Activated naive CD4-positive, alpha-beta T cell treated with anti-CD3 and anti-CD28 coated beads, Interleukin-2, amount 50 U/mL, for 24 hours (primary cell): ENCODE measurements around the gene IRX5.

Experiments
- H3K27ac Mint-ChIP-seq: one replicate; pipeline ENCODE4 v1.8.0; 2021; ENCODE audit warnings: mild to moderate bottlenecking, mixed read lengths
- H3K27me3 Mint-ChIP-seq: one replicate; pipeline ENCODE4 v1.8.0; 2021; ENCODE audit warnings: mixed read lengths
- H3K36me3 Mint-ChIP-seq: one replicate; pipeline ENCODE4 v1.8.0; 2021; ENCODE audit warnings: mixed read lengths
- H3K4me1 Mint-ChIP-seq: one replicate; pipeline ENCODE4 v1.8.0; 2021; ENCODE audit warnings: mixed read lengths
- H3K4me3 Mint-ChIP-seq: one replicate; pipeline ENCODE4 v1.8.0; 2021; ENCODE audit warnings: mild to moderate bottlenecking, mixed read lengths
- H3K9me3 Mint-ChIP-seq: one replicate; pipeline ENCODE4 v1.8.0; 2021; ENCODE audit warnings: mixed read lengths

The IRX5 gene

DNA sequence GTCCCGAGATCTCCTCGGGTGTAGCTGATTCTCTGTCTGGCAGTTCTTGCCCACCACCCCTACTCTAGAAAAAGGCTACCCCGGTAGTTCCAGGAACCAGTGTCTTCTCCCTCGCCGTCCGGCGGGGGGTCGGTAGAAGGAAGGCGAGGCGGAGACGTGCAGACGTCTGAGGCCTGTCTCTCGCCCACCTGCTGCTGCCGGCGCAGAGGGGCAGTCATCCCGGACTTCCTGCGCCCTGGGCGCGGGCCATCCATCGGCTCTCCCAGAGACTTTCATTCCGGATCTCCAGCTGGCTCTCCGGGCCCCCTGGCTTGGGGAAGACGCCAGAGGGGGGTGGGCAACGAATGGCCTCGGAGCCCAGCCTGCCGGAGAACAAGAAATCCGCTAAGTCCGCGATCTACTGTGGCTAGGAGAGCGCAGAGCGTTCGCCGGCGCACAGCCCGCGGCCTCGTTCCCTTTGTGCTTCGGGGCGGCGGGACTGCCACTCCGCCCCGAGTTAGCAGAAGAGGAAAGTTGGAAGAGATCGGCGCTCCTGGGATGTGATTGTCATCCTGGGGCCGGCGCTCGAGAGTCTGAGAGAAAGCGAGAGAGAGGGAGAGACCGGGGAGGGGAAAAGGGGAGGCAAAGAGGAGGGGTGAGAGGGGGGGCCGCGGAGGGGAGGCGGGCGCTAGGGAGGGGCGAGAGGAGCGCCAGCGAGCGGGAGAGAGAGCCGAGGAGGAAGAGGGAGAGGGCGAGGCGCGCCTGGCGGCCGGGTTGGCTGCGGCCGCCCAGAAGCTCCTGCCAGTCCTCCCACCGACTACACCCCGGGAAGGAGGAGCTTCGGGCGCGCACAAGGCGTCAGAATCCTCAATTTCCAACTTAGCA, at the start of gene IRX5:
Gene IRX5, plus strand, starts transcription at position 861 of the 864 bp plus-strand sequence. CDS start 334 bp downstream, outside the sequence.
- H3K36me3 Mint-ChIP-seq, result peaks cover 13% of the 10 kb centered on the region
- H3K9me3 Mint-ChIP-seq, result peaks cover 20% of the 10 kb centered on the region
- H3K27ac Mint-ChIP-seq, result no peak within 1 kb of the TSS
- H3K27me3 Mint-ChIP-seq, result peaks cover 59% of the 10 kb centered on the region
- H3K4me3 Mint-ChIP-seq, result peak within 1 kb of the TSS; percentile 87
- H3K4me1 Mint-ChIP-seq, result peaks cover 36% of the 10 kb centered on the region

DNA sequence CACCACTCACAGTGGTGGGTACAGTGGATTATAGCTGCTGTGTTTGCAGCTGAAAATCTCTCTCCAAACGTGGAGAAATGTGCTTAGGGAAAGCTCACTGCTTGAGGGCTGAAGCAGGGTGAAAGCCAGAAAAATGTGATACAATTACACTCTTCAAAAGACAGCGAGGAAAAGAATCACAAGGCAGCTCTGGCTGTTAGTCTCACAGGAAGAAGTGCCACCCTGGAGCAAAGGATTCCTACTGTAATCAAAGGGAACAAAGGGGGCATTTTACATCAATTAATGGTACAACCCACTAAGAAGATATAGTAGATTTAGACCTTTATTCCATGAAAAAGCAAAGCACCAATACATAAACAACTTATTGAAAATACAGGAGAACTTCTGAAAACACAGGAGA, 48.1 kb upstream of the IRX5 start:
- no peaks in the 10 kb centered on the region for H3K36me3 Mint-ChIP-seq
- H3K4me3 Mint-ChIP-seq, result no peak overlapping the region

DNA sequence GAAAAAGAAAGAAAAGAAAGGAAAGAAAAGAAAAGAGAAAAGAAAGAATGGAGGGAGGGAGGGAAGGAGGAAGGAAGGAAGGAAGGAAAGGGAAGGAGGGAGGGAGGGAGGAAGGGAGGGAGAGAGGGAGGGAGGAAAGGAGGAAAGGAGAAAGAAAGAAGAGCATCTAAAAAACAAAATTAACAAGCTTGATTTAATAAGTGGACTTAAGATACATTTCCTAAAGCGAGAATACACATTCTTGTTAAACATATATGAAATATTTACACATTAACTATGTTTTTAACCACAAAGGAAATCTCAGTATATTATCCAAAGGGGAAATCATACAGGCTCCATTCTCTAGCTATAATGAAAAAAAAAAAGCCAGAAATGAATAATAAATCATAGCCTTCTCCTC, 47.3 kb upstream of the IRX5 start:
- H3K4me3 Mint-ChIP-seq, result no peak overlapping the region
- H3K36me3 Mint-ChIP-seq, result no peaks in the 10 kb centered on the region
- peaks cover 8% of the 10 kb centered on the region for H3K9me3 Mint-ChIP-seq
- peaks cover 12% of the 10 kb centered on the region for H3K27me3 Mint-ChIP-seq
- no peak overlapping the region for H3K27ac Mint-ChIP-seq
- no peaks in the 10 kb centered on the region for H3K4me1 Mint-ChIP-seq

More for the DNA sequence above, 48.1 kb upstream of the IRX5 start:
- Mint-ChIP-seq H3K27me3 (peaks cover 12% of the 10 kb centered on the region), H3K4me1 (no peaks in the 10 kb centered on the region), H3K9me3 (peaks cover 8% of the 10 kb centered on the region), H3K27ac (no peak overlapping the region)

DNA sequence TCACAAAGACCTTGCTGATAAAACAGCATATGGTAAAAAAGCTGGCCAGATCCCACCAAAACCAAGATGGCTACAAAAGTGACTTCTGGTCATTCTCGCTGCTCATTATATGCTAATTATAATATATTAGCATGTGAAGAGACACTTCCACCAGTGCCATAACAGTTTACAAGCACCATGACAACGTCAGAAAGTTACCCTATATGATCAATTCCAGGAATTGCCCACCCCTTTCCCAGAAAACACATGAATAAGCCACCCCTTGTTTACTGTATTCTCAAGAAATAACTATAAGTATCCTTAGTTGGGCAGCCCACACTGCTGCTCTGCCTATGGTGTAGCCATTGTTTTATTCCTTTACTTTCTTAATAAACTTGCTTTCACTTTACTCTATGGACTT, 44.6 kb upstream of the IRX5 start:
- Mint-ChIP-seq H3K9me3 (no peaks in the 10 kb centered on the region), H3K27ac (no peak overlapping the region), H3K36me3 (no peaks in the 10 kb centered on the region), H3K27me3 (peaks cover 4% of the 10 kb centered on the region), H3K4me1 (no peaks in the 10 kb centered on the region), H3K4me3 (no peak overlapping the region)

DNA sequence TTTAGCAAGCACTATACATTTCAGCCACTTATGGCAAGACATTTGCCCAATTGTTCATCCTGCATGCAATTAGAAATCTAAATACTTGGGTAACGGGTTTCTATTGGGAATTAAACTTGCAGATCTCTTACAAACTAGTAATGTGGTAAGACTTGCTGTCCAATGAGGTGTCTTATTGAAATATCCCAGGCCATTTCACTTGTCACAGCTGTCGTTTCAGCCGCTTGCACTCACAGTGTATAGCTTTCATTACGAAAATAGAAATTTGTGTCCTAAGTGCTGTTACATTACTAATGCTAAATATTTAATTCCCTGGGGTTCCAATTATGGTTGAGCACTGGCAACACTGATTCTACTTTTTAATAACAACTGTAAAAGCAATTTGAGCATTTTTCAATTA, 40.3 kb upstream of the IRX5 start:
- H3K36me3 Mint-ChIP-seq, result no peaks in the 10 kb centered on the region
- H3K4me1 Mint-ChIP-seq, result no peaks in the 10 kb centered on the region
- no peaks in the 10 kb centered on the region for H3K9me3 Mint-ChIP-seq
- H3K27ac Mint-ChIP-seq, result no peak overlapping the region
- no peak overlapping the region for H3K4me3 Mint-ChIP-seq
- H3K27me3 Mint-ChIP-seq, result peaks cover 1% of the 10 kb centered on the region

DNA sequence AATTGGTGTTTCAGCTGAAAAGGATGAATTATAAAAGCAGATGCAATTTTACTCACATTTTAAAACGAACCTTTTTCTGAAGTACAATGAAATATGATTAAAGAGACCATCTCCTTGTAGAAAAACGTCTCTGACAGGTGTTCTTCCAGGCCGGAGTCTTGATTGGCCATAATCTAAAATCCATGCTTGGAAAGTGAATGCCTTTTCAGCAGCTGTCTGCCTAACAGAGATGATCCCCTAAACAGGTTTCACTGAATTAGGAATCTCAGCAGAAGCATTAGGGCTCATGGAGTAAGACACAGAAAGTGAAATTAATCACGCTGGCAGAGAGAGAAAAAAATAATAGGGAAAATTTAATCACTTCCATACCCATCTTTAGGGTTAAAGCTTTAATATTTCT, 39.3 kb upstream of the IRX5 start:
- no peak overlapping the region for H3K4me3 Mint-ChIP-seq
- H3K9me3 Mint-ChIP-seq, result no peaks in the 10 kb centered on the region
- H3K27me3 Mint-ChIP-seq, result no peaks in the 10 kb centered on the region
- H3K27ac Mint-ChIP-seq, result no peak overlapping the region
- H3K36me3 Mint-ChIP-seq, result no peaks in the 10 kb centered on the region
- H3K4me1 Mint-ChIP-seq, result no peaks in the 10 kb centered on the region

DNA sequence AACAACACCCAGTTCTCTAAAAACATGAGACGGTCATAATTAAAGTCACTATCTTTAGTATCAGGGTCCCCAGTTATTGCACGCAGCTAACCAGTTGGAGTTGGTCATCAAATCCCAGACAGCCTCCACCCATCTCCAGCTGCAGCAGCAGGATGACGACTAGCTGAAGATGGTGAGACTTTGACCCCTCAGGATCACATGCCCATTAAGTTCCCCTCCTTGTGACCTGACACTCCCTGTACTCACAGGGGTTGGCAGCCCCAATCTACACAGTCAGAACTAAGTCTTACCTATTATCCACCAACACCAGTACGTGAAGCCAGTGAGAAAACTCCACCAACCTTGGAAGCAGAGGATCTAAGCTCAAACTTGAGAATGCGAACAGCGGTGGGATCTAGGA, 37.7 kb upstream of the IRX5 start:
- H3K4me1 Mint-ChIP-seq, result no peaks in the 10 kb centered on the region
- H3K27me3 Mint-ChIP-seq, result no peaks in the 10 kb centered on the region
- H3K36me3 Mint-ChIP-seq, result no peaks in the 10 kb centered on the region
- no peaks in the 10 kb centered on the region for H3K9me3 Mint-ChIP-seq
- H3K27ac Mint-ChIP-seq, result no peak overlapping the region
- H3K4me3 Mint-ChIP-seq, result no peak overlapping the region

DNA sequence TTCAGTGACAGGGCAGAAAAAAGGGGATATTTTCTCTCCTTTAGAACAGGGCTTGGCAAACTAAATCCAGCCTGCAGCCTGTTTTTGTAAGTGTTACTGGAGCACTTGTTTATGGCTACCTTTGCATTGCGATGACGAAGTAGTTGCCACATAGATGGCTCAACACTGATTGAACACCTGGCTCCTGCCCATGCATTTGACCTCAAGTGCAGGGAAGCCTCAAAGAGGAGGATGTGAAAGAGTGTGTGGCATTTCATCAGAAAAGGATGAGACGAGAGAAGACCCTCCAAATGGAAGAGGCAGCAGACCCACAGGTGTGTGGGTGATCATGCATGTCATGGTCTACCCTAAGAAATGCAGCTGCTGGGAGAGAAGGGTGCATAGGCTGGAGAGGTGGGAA, 32.7 kb upstream of the IRX5 start:
- H3K9me3 Mint-ChIP-seq, result peaks cover 5% of the 10 kb centered on the region
- no peak overlapping the region for H3K4me3 Mint-ChIP-seq
- H3K36me3 Mint-ChIP-seq, result peaks cover 4% of the 10 kb centered on the region
- H3K27me3 Mint-ChIP-seq, result no peaks in the 10 kb centered on the region
- no peak overlapping the region for H3K27ac Mint-ChIP-seq
- no peaks in the 10 kb centered on the region for H3K4me1 Mint-ChIP-seq

DNA sequence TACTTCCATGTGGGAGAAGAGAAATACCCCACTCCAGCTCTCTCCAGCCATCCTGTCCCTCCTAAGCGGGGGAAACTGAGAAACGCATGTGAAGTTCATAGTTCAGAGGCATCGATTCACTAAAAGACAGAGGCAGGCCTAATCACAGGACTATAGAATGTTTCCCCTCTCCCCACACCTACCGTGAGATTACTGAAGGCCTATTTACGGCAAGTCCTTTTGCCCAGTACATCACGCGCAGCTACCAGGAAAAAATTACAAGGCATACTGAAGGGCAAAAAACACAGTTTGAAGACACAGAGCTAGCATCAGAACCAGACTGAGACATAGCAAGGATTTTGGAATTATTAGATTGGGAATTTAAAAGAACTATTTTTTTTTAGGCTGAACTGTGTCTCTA, 29.1 kb upstream of the IRX5 start:
- no peaks in the 10 kb centered on the region for H3K4me1 Mint-ChIP-seq
- H3K27ac Mint-ChIP-seq, result no peak overlapping the region
- peaks cover 2% of the 10 kb centered on the region for H3K27me3 Mint-ChIP-seq
- H3K36me3 Mint-ChIP-seq, result peaks cover 4% of the 10 kb centered on the region
- no peak overlapping the region for H3K4me3 Mint-ChIP-seq
- H3K9me3 Mint-ChIP-seq, result peaks cover 8% of the 10 kb centered on the region

DNA sequence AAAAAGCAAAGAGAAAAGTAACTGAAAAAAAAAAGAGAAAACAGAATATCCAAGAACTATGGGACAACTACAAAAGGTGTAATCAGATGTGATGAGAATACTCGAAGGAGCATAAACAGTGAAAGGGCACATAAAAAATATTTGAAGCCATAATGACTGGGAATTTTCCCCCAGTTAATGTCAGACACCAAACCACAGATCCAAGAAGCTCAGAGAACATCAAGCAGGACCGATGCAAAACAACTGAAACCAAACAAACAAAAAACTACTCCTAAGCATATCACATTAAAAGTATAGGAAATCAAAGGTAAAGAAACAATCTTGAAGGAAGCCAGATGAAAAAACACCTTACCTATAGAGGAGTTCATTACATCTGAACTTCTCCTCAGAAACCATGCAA, 27.6 kb upstream of the IRX5 start:
- no peak overlapping the region for H3K27ac Mint-ChIP-seq
- peaks cover 3% of the 10 kb centered on the region for H3K27me3 Mint-ChIP-seq
- H3K9me3 Mint-ChIP-seq, result peaks cover 8% of the 10 kb centered on the region
- no peaks in the 10 kb centered on the region for H3K4me1 Mint-ChIP-seq
- no peak overlapping the region for H3K4me3 Mint-ChIP-seq
- H3K36me3 Mint-ChIP-seq, result peaks cover 4% of the 10 kb centered on the region

DNA sequence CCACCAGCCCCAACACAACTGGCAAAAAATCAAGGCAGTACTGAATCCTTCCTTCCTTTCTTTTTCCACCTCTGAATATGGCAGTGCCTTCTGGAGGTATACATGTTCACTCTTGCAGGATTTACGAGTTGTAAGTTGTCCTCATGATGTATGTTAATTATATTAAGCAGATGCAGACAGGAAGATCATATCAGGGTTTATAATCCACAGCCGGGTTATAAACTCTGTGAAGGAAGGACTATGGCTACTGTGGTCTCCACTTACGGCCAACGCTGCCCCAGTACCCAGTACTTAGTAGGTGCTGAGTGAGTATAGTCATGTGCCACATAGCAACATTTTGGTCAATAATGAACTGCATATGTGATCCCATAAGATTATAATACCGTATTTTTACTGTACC, 19.6 kb upstream of the IRX5 start:
- Mint-ChIP-seq H3K27me3 (peaks cover 15% of the 10 kb centered on the region), H3K4me1 (no peaks in the 10 kb centered on the region), H3K27ac (no peak overlapping the region), H3K4me3 (no peak overlapping the region), H3K9me3 (no peaks in the 10 kb centered on the region), H3K36me3 (no peaks in the 10 kb centered on the region)

DNA sequence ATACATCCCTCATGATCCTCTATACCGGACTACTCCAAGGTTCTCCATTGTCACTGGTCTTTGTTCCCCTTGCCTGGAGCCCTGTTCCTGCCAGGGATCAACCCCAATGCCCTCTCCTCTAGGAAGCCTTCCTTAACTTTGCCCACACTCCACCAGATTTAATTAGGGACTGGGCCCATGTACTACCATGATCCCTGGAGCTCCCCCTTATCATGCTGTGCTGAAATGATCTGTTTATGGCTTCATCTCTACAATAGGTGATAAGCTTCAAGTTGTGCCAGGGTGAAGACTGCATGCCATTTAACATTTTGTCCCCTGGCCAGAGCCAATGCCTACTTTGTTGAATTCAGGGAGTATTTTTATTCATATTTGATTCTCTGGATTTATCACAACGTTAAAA, 17.9 kb upstream of the IRX5 start:
- no peak overlapping the region for H3K4me3 Mint-ChIP-seq
- no peaks in the 10 kb centered on the region for H3K9me3 Mint-ChIP-seq
- no peaks in the 10 kb centered on the region for H3K4me1 Mint-ChIP-seq

DNA sequence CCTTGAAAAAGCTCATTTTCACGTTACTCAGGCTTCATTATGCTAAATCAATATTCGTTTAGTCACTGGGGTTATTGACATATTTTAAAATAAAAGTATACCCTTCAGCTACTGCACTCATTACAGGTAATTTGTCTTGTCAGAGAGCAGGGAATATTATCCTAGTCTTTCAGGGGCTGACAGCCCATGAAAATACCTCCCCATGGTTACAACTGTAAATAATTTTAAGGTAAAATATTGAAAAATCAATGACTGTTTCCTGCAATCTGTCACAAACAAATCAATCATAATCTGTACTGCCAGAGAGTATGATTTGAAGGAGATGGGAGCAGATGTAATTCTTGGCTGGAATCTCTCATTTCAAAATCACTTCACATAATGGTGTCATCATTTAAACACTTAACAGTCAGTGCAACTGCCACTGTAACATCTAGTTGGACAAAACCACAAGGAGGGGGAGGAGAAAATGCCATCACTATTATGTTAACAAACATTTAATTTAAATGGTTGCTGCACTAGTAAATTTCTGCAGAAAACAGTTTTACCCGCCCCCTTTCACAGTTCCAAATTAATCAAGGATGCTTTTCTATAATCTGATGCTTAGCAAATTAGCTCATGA, 9.3 kb upstream of the IRX5 start:
- Mint-ChIP-seq H3K4me3 (no peak overlapping the region), H3K9me3 (peaks cover 2% of the 10 kb centered on the region), H3K27me3 (peaks cover 25% of the 10 kb centered on the region), H3K36me3 (no peaks in the 10 kb centered on the region), H3K4me1 (no peaks in the 10 kb centered on the region), H3K27ac (no peak overlapping the region)

More for the DNA sequence above, 17.9 kb upstream of the IRX5 start:
- peaks cover 12% of the 10 kb centered on the region for H3K27me3 Mint-ChIP-seq
- H3K27ac Mint-ChIP-seq, result no peak overlapping the region
- H3K36me3 Mint-ChIP-seq, result no peaks in the 10 kb centered on the region

DNA sequence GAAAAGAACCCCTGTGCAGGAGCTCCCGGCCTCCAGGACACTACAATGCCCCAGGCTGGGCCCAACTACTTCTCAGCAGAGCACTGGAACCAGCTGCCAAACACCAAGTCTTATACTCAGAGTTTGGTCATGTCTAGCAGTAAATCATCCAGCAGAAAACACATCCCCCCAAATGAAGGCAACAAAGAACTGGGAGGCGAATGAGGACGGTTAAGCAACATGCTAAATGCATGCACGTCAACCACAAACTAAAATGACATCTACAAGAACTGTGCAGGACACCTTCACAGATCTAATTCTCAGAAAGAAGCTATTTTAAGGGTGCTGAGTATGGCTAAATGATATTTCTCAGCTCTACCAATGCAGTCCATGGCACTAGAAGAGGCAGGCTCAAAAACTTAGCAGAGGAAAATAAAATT, 7.6 kb upstream of the IRX5 start:
- Mint-ChIP-seq H3K36me3 (peaks cover 8% of the 10 kb centered on the region), H3K27me3 (peaks cover 42% of the 10 kb centered on the region), H3K4me3 (no peak overlapping the region), H3K4me1 (peaks cover 10% of the 10 kb centered on the region), H3K27ac (no peak overlapping the region), H3K9me3 (peaks cover 20% of the 10 kb centered on the region)

DNA sequence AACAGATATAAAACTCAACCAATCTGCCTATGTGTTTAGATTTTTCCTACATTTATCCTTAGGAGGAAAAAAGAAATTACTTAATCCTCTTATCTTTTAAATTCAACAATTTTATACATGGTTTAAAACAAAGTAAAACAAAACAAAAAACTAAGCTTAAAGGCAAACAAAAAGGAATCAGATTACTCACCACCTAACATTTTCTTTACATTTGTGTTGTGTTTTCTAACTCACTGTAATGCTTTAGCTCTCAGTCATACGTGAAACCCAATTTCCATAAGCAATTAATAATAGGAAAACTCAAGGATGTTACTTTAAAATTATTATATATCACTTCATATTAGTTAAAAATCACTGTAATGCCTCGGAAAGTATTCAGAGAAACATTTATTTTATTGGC, 6.7 kb upstream of the IRX5 start:
- Mint-ChIP-seq H3K4me1 (peaks cover 13% of the 10 kb centered on the region), H3K36me3 (peaks cover 8% of the 10 kb centered on the region), H3K9me3 (peaks cover 20% of the 10 kb centered on the region), H3K27ac (no peak overlapping the region), H3K27me3 (peaks cover 43% of the 10 kb centered on the region), H3K4me3 (no peak overlapping the region)

DNA sequence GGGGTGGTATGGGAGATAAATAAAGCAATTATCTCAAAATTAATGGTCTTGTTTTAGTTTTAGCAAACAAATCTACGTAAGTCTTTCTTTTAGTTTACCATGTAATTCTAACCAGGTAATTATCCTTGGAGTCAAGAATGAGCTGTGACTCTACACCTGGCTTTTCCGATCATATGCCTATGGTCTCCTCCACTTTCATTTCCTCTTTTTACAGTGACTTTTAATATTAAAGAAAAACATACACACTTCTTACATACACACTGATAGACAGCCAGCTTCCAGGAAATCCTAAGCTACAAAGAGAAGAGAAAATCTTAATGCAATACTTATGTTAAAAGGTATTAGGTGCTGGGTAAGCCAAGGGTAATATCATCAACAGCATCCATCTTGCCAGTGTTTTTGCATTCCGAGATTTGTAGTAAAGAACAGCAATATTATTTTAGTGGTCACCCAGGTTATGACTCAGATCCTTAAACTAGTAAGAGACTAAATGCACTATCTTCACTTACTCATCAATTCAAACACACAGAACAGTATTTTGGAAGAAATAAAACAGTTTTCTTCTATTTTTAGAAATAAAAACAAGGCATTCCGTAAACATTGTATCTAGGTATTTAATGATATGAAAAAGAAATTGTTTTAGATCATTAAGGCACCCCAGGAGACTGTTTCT, 4.4 kb upstream of the IRX5 start:
- Mint-ChIP-seq H3K27ac (no peak overlapping the region), H3K4me1 (peaks cover 26% of the 10 kb centered on the region), H3K36me3 (peaks cover 10% of the 10 kb centered on the region), H3K4me3 (no peak overlapping the region), H3K9me3 (peaks cover 20% of the 10 kb centered on the region), H3K27me3 (peaks cover 48% of the 10 kb centered on the region)
